ENCODE results near the gene TSTD2.

The TSTD2 gene

GRCh38 chr9:97567182-97567893 lies 65.8 kb downstream of the TSTD2 start:
- in situ Hi-C loops (cut with MboI; ENCODE audit: low sequenced_read_pairs), result no loop called here

GRCh38 chr9:97565262-97565661 lies 67.9 kb downstream of the TSTD2 start:
- in situ Hi-C loops (cut with MboI; ENCODE audit: low sequenced_read_pairs), result no loop called here

- in situ Hi-C loops (cut with MboI; ENCODE audit: low sequenced_read_pairs), result no loop called here
Measured at GRCh38 chr9:97564291-97565175, 68.6 kb downstream of the TSTD2 start.

- in situ Hi-C loops (cut with MboI; ENCODE audit: low sequenced_read_pairs), result no loop called here
Measured at GRCh38 chr9:97563458-97564135, 69.6 kb downstream of the TSTD2 start.

GRCh38 chr9:97562542-97562941 lies 70.6 kb downstream of the TSTD2 start:
- in situ Hi-C loops (cut with MboI; ENCODE audit: low sequenced_read_pairs), result no loop called here

GRCh38 chr9:97561501-97561900 lies 71.7 kb downstream of the TSTD2 start:
- in situ Hi-C loops (cut with MboI; ENCODE audit: low sequenced_read_pairs), result no loop called here

- in situ Hi-C loops (cut with MboI; ENCODE audit: low sequenced_read_pairs), result no loop called here
Measured at GRCh38 chr9:97560851-97561250, 72.3 kb downstream of the TSTD2 start.

- in situ Hi-C loops (cut with MboI; ENCODE audit: low sequenced_read_pairs), result no loop called here
Measured at GRCh38 chr9:97560154-97560553, 73.0 kb downstream of the TSTD2 start.

GRCh38 chr9:97559111-97559514 lies 74.1 kb downstream of the TSTD2 start:
- in situ Hi-C loops (cut with MboI; ENCODE audit: low sequenced_read_pairs), result no loop called here

- in situ Hi-C loops (cut with MboI; ENCODE audit: low sequenced_read_pairs), result no loop called here
Measured at GRCh38 chr9:97558701-97559101, 74.5 kb downstream of the TSTD2 start.

- in situ Hi-C loops (cut with MboI; ENCODE audit: low sequenced_read_pairs), result no loop called here
Measured at GRCh38 chr9:97557606-97558095, 75.5 kb downstream of the TSTD2 start.

GRCh38 chr9:97556721-97557605 lies 76.2 kb downstream of the TSTD2 start:
- in situ Hi-C loops (cut with MboI; ENCODE audit: low sequenced_read_pairs), result no loop called here

GRCh38 chr9:97556036-97556720 lies 77.0 kb downstream of the TSTD2 start:
- in situ Hi-C loops (cut with MboI; ENCODE audit: low sequenced_read_pairs), result no loop called here

- in situ Hi-C loops (cut with MboI; ENCODE audit: low sequenced_read_pairs), result no loop called here
Measured at GRCh38 chr9:97555164-97555563, 78.0 kb downstream of the TSTD2 start.

- in situ Hi-C loops (cut with MboI; ENCODE audit: low sequenced_read_pairs), result no loop called here
Measured at GRCh38 chr9:97554566-97555075, 78.5 kb downstream of the TSTD2 start.

GRCh38 chr9:97553841-97554240 lies 79.3 kb downstream of the TSTD2 start:
- in situ Hi-C loops (cut with MboI; ENCODE audit: low sequenced_read_pairs), result no loop called here

GRCh38 chr9:97553141-97553540 lies 80.0 kb downstream of the TSTD2 start:
- in situ Hi-C loops (cut with MboI; ENCODE audit: low sequenced_read_pairs), result no loop called here

GRCh38 chr9:97551308-97551707 lies 81.9 kb downstream of the TSTD2 start:
- in situ Hi-C loops (cut with MboI; ENCODE audit: low sequenced_read_pairs), result no loop called here

GRCh38 chr9:97550386-97550785 lies 82.8 kb downstream of the TSTD2 start:
- in situ Hi-C loops (cut with MboI; ENCODE audit: low sequenced_read_pairs), result no loop called here
